ENCODE measurements around the gene OTULINL.
A peak's percentile ranks its signal among the peaks of the same experiment; 100 is the strongest.

Gene OTULINL

DNA sequence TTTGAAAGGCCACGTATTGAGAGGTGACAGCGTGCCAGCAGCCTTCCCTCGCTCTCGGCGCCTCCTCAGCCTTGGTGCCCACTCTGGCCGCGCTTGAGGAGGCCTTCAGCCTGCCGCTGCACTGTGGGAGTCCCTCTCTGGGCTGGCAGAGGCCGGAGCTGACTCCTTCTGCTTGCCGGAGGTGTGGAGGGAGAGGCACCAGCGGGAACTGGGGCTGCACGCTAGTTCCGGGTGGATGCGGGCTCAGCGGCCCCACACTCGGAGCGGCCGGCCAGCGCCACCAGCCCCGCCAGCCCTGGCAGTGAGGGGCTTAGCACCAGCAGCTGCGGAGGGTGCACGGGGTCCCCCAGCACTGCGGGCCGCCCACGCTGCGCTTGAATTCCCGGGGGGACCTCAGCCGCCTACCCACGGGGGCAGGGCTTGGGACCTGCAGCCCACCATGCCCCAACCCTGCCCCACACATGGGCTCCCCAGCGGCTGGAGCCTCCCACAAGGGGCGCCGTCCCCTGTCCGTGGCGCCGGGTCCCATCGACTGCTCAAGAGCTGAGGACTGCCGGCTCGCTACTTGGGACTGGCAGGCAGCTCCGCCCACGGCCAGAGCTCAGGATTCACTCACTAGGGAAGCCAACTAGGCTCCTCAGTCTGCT, 4.4 kb upstream of the OTULINL start:
- no peak for DNase-seq (ENCODE audit: low read depth)

DNA sequence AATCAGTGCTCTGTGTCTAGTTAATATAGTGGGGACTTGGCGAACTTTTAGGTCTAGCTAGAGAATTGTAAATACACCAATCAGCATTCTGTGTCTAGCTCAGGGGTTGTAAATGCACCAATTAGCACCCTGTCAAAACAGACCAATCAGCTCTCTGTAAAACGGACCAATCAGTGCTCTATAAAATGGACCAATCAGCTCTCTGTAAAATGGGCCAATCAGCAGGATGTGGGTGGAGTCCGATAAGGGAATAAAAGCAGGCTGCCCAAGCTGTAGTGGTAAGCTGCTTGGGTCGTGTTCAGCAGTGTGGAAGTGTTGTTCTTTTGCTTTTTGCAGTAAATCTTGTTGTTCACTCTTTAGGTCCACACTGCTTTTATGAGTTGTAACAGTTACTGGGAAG, 3.6 kb upstream of the OTULINL start:
- no peak for DNase-seq (ENCODE audit: low read depth)

DNA sequence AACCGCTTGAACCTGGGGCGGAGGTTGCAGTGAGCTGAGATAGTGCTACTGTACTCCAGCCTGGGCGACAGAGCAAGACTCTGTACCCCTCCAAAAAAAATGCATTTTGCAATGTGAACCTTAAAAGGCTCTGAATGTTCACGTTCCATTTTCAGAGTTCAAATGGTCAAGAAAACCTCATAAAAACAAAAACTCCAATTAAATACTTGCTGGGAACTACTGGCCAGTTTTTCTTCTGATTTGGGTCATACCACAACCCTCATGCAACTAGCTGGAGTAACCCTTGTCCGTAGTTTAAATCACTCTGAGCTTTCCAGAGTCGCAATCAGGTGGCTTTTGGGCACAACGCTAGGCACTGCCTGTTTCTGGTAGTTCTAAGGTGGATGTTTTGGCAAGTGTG, 2.3 kb upstream of the OTULINL start:
- no peak for DNase-seq (ENCODE audit: low read depth)

GRCh38 chr5:14579731-14580397, 1.7 kb upstream of the OTULINL start:
- no peak for DNase-seq (ENCODE audit: low read depth)

DNA sequence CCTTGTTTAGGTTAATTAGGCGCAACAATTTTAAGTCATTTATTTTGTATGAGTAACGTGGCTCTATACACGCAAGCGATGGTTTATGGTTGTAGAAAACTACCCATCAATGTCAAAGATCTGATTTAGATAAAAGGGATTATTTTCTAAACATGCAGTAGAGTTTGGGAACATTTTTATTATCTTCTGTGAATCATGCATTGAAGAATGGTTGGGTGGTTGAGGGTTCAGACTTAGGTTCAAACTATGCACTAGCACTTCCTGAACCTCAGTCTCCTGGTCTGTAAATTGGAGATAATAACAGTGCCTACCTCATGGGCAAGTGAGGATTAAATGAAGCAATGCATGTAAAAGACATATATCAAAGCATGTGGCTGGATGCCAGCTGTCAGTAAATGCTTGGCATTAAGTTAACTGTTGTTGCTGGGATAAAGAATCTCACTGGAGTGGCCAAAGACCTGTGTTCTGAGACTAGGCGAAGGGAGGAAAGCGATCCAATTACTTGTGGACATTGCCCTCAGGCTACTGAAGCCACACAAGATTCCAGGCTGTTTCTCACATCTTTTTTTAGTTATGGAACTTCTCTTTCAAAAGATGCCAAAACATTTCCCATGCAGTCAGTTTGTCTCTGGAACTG, 1.1 kb upstream of the OTULINL start:
- no peak for DNase-seq (ENCODE audit: low read depth)

DNA sequence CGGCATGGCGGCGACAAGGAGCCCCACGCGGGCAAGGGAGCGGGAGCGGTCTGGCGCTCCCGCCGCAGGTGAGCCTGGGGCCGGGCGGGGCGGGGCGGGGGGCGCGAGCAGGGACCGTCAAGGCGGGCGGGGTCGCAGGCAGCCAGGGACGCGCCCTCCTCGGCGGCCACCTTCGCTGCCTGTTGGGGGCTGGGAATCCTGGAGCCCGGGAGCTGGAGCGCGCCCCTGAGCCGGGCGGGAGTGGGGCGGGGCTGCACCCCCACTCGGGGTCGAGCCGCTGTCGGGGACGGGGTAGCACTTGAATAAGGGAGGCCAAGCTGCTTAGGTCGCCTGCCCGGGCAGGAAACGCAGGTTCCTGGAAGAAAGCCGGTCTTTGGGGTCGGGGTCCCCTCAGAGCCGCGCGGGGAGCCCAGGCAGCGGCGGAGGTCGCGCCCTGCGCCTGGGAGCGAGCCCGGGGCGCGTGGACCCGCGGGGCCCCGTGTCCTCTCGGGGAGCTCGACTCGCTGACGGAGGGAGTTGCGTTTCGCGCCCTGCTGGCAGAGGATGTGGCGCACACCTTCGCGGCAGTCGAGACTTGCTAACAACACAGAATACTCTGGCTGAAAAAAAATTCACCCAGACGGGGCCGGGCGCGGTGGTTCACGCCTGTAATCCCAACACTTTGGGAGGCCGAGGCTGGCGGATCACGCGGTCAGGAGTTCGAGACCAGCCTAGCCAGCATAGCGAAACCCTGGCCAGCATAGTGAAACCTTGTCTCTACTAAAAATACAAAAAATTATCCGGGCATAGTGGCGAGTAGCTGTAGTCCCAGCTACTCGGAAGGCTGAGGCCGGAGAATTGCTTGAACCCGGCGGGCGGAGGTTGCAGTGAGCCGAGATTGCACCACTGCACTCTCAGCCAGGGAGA, 552 bp downstream of the OTULINL start:
- peak; percentile 42 for DNase-seq (ENCODE audit: low read depth)

GRCh38 chr5:14582797-14583137, 1.2 kb downstream of the OTULINL start:
- DNase-seq (ENCODE audit: low read depth): no peak

DNA sequence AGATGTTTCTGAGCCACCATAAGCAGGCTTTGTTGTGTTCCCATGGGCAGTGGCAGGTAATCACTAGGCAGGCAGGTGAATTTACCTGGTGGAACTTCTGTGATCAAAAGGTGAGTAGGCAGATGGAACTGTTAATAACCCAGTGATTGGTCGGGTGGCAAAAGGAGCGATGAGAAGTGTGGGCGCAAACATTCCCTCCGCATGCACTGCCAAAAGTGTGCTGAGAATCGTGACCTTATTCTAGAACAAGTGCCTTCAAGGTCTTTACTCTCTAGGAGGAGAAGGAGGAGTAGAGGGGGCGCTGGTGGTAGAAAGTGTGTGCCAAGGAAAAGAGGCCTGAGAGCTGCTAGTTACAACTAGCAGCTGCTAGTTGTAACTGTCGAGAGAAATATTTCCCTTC, 3.3 kb downstream of the OTULINL start:
- DNase-seq (ENCODE audit: low read depth): no peak

DNA sequence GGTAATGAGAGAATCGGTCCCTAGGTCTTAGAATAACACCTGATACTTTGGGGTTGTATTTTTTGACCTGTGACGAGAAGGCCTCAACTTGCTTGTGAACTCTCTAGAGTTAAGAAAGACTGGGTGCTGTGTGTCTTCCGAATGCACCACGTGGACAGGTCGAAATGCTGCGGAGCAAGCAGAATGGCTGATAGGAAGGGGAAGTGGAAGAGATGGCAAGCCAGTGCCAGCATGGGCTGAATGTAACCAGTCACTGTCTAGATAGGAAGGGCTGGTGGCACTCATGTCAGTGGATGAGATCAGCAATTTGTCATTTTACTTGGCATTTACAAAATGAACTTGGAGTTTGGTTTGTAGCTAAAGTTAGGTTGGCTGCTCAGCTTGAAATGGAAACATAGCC, 5.6 kb downstream of the OTULINL start:
- DNase-seq (ENCODE audit: low read depth): no peak

- DNase-seq (ENCODE audit: low read depth): no peak
These were observed 6.6 kb downstream of the OTULINL start for GRCh38 chr5:14588145-14588544.

- no peak for DNase-seq (ENCODE audit: low read depth)
These were observed 7.4 kb downstream of the OTULINL start for GRCh38 chr5:14588758-14589543.

- DNase-seq (ENCODE audit: low read depth): no peak
These were observed 9.4 kb downstream of the OTULINL start for GRCh38 chr5:14590949-14591348.

GRCh38 chr5:14591548-14591947, 10.0 kb downstream of the OTULINL start:
- DNase-seq (ENCODE audit: low read depth): no peak

DNA sequence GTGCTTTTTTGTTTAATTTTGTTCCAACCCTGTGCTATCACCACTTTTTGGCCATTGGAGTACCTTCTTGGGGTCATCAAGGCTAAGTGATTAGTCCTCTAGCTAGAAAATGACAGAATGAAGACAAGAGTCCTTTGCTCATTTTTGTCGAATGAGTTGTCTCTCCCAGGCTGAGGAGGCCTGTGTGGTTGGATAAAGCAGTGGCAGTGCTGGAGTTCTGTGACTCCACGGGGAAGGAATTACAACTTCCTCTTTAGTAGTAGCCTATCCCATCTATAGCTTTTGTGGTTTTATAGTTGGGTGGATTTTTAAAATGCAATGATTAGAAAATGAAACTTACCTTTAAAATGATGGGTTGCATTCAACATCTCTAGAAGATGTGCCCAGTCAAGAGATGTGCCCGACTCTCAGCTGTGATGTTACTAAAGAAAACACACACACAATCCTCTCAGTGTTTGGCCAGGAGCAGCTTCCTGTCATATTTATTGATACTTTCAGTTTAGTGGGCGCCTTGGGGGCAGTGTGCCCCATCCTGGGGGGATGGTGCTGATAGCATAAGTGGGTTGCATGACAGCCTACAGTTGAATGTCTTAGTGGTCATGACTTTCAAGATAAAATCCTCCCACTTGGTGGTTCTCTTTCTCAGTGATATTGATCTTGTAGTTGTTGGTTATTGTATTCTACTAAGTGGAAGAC, 11.9 kb downstream of the OTULINL start:
- no peak for DNase-seq (ENCODE audit: low read depth)

DNA sequence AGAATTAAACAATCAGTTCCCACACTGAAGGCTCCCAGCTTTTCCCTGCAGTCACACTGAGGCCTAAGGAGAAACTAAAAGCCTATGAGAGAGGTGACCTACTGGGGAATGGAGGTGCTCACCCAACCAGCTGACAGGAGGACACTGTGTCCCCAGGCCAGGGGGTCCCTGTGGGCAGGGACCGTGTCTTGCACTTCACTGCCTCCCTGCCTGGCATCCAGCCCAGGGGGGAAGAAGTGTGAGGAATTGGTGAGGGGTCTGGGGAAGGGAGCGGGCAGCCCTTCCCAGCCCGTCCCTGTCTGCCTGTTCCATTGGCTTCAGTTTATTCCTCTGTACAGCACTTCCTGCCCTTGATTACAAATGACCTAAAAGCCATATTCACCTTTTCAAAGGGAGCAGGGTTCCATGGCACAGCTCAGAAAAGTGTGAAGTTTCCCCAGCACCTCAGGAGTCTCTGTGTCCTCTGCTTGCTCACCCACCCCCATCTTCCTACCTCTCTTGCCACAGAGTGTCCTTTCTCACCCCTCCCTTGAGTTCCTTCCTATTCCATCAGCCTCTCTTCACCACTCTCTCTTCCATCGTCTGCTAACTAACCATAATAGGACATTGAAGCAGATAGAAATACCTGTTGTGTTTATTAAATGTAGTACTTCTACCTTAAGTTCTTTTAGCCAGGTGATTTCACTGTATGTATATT, 12.9 kb downstream of the OTULINL start:
- DNase-seq (ENCODE audit: low read depth): no peak

GRCh38 chr5:14595189-14595588, 13.6 kb downstream of the OTULINL start:
- DNase-seq (ENCODE audit: low read depth): no peak

GRCh38 chr5:14595891-14596290, 14.3 kb downstream of the OTULINL start:
- DNase-seq (ENCODE audit: low read depth): no peak

- no peak for DNase-seq (ENCODE audit: low read depth)
These were observed 15.5 kb downstream of the OTULINL start for GRCh38 chr5:14597080-14597479.

- no peak for DNase-seq (ENCODE audit: low read depth)
These were observed 16.6 kb downstream of the OTULINL start for GRCh38 chr5:14598225-14598624.

DNA sequence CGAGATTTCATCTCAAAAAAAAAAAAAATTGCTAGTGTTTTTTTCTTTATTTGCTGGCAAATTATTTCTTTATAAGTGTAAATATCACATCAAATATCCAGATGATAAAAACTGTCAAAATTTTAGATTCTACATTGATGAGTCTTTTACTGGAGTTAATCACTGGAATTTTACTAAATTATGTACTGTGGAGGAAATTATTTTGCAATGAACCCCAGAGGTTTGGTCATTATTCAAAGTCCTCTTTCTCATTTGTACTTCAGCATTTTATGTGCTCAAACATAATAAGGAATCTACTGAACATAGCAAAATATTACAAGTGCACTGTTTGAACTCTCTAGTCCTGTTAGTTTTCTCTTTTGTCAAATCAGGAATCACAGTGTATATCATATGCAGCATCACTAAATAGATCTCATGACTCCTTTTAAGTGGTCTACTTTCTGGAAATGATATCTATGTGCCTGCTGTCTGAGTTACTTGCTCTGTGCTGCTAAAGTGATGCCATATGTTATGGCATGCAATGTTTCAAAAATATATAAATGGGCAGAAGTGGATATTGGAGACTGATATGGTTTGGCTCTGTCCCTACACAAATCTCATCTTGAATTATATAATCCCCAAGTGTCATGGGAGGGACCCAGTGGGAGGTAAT, 18.0 kb downstream of the OTULINL start:
- no peak for DNase-seq (ENCODE audit: low read depth)

Data from stimulated activated CD8-positive, alpha-beta memory T cell treated with anti-CD3 and anti-CD28 coated beads, Interleukin-15, amount 100 ng/mL, for 24 hours (primary cell).